OCI-LY3 (cell line): Measurements from ENCODE around the gene EDEM3.

Experiments used
- EZH2phosphoT487 ChIP-seq: fragments of 200-600 bp; shearing (Covaris generic); IDR thresholded peaks from 2 replicates; pipeline ENCODE4 v1.6.1; 2018; ENCODE audit warnings: antibody characterized with exemption, mixed run types, low read depth
- TF ChIP-seq, protein P1 (sequence below): fragments of 200-600, 300-600 bp; sonication (generic); IDR thresholded peaks from 2 replicates; pipeline ENCODE4 v1.5.1; 2014; ENCODE audit warnings: antibody characterized with exemption, low read length, low read depth

GRCh38 chr1:184739070-184739469 lies 15.6 kb downstream of the EDEM3 start:
- TF ChIP-seq, protein P1, sequence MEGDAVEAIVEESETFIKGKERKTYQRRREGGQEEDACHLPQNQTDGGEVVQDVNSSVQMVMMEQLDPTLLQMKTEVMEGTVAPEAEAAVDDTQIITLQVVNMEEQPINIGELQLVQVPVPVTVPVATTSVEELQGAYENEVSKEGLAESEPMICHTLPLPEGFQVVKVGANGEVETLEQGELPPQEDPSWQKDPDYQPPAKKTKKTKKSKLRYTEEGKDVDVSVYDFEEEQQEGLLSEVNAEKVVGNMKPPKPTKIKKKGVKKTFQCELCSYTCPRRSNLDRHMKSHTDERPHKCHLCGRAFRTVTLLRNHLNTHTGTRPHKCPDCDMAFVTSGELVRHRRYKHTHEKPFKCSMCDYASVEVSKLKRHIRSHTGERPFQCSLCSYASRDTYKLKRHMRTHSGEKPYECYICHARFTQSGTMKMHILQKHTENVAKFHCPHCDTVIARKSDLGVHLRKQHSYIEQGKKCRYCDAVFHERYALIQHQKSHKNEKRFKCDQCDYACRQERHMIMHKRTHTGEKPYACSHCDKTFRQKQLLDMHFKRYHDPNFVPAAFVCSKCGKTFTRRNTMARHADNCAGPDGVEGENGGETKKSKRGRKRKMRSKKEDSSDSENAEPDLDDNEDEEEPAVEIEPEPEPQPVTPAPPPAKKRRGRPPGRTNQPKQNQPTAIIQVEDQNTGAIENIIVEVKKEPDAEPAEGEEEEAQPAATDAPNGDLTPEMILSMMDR: no peak
- no peak for TF ChIP-seq EZH2phosphoT487
